ENCODE data around the gene TADA1.
A peak's percentile ranks its signal among the peaks of the same experiment; 100 is the strongest.
"Not testable (repeated sequence)": the region's sequence is repeated elsewhere in the genome, so short reads cannot be mapped to it uniquely, and the experiment has no call there.

TADA1 gene

DNA sequence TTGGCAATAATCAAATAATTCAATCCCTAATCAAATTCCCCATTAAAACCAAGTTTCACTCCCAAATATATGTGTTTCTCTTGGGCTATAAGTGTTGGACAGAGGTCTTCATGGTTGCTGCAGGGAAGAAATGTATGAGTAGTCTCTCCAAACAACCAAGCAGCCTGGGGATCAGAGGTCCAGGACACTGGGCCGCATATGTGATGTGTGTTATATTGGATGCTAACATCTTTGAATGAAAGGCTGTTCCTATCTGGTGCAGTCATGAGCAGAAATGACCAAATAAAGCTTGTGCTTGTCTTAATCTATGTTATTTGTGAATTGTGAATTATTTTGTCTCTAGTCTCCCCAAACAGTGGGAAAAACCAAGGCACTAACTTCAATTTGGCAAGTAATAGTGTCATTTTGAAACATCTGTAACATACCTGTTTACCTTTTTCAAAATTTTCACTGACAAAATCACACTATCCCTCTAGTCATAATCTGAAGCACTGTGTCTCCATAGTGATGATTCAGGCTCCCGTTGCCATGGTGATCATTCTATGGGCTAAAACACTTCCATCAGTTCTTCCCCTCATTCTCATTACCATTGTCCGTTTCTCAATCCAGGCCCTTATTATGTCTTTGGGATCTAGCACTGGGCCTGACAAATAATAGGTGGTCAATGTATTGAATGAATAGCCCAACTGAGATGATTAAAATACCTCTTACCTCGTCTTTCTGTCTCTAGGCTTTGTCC lies 12.5 kb upstream of the TADA1 start:
- no peak for DNase-seq

DNA sequence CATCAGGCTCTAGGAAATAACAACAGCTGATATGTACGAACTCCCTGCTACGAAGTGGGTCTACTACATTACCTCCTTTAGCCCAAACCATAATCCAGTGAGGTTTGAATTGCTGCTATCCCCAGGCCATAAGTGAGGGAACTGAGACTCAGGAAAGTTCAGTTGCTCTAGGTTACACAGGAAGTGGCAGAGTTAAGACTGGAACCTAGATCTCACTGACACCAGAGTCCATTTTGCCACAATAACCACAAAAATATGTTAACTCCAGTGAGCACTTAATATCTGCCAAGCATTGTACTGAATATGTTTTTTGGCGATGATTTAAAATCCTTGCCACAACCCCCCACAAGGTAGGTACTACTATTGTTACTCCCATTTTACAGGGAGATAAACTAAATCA lies 8.9 kb upstream of the TADA1 start:
- no peak for DNase-seq

DNA sequence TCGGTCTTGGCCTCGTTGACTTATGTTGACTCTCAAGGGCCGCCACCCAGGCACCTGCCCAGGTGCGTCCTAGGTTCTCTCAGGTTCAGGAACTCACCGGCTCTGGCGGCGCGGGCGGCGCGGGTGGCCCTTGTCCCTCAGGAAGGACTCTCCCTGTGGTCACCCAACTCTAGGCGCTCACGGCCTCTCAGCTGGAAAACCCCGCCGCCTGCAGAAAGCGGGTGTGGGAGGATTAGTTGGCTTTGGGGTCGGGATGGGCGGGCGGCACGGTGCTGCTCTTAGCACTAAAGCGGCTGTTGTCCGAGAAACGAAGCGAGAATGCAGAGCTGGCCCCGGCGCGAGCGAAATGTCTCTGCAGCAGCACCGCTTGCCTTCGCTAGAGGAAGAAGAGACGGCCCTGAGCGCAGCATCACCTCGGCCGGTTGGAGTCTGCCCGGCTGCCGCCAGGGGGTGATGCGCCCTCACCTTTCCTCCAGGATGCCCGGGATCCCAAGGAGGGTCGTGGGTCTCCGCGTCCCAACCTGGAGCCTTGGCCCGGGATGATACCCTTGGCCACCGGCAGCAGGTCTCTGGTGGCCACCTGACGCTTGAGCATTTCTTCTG lies 8.1 kb upstream of the TADA1 start:
- DNase-seq, result no peak

DNA sequence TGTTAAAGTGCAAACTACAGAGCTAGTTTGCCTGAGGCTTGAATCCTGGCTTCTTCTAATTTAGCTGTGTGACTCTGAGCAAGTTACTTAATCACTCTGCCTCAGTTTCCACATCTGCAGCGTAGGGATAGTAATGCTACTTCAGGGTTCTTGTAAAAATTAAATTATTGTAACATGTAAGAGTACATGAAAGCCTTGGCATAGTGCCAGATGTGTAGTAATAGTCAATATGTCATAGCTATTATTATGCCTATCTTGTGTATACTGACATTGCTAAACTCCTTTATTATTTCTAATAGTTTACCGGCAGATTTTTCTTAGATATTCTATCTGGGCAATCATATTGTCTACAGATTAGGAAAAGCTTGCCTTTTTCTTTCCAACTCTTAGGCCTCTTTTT lies 6.8 kb upstream of the TADA1 start:
- DNase-seq, result no peak

DNA sequence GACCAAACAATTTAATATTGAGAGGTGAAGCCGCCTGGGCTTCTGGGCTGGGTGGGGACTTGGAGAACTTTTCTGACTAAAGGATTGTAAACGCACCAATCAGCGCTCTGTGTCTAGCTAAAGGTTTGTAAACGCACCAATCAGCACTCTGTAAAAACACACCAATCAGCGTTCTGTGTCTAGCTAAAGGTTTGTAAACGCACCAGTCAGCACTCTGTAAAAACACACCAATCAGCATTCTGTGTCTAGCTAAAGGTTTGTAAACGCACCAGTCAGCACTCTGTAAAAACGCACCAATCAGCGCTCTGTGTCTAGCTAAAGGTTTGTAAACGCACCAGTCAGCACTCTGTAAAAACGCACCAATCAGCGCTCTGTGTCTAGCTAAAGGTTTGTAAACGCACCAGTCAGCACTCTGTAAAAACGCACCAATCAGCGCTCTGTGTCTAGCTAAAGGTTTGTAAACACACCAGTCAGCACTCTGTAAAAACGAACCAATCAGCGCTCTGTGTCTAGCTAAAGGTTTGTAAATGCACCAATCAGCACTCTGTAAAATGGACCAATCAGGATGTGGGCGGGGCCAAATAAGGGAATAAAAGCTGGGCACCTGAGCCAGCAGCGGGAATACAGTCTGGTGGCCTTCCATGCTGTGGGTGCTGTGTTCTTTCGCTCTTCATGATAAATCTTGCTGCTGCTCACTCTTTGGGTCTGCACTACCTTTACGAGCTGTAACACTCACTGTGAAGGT lies 2.3 kb upstream of the TADA1 start:
- not testable (repeated sequence) for DNase-seq

DNA sequence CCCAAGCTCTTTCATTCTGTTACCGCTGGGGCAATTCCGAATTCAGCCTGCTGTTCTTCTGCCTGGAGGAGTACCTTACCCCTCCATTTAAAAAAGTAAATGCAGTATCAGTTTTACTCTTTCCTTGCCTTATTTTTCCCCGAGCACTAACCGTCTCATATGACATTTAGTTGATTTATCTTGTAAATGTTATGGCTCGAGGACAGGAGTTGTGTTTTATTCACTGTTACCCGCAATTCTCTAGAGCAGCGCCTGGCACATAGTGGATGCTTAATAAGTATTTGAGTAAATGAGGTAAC lies 425 bp upstream of the TADA1 start:
- DNase-seq, result no peak

DNA sequence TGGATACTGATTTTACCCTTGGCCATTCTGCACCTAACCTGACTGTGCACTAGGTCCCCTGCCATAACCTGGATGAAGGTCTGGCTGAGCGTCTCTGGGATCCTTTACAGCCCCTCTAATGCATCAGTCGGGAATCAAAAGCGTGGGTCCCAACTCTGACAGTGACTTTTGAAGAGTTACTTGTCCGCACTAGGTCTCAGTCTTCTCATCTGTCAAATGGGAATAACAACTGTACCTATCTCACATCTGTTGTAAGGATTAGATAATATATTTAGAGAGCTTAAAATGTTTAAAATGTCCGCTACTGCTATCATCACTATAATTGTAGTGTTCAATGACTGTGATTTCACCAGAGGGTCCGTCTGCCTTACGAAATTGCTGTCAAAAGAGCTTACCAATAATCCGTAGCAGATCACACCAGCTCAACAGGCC lies 746 bp downstream of the TADA1 start:
- no peak for DNase-seq

DNA sequence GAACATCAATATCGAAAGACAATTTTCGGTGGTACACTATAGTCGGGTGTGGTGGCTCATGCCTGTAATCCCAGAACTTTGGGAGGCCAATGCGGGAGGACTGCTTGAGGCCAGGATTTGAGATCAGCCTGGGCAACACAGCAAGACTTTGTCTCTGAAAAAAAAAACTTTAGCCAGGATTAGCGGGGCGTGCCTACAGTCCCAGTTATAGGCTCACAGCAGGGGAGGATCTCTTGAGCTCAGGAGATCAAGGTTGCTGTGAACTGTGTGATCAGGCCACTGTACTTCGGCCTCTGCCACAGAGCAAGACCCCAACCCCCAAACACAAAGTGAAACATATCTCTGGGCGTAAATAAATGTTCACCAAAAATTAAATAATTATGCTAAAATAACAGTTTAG lies 1.6 kb downstream of the TADA1 start:
- DNase-seq, result no peak

DNA sequence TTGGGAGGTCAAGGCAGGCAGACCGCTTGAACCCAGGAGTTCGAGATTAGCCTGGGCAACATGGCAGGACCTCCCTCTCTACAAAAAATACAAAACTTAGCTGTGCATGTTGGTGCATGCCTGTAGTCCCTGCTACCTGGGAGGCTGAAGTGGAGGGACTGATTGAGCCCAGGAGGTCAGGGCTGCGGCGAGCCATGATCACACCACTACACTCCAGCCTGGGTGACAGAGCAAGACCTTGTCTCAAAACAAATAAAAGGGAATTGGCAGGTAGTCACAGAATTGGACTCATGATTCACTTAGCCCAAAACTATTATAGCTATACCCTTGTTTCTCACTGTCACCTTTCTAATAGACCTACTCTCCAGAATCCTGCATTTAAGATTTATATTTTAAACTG lies 5.5 kb downstream of the TADA1 start:
- no peak for DNase-seq

DNA sequence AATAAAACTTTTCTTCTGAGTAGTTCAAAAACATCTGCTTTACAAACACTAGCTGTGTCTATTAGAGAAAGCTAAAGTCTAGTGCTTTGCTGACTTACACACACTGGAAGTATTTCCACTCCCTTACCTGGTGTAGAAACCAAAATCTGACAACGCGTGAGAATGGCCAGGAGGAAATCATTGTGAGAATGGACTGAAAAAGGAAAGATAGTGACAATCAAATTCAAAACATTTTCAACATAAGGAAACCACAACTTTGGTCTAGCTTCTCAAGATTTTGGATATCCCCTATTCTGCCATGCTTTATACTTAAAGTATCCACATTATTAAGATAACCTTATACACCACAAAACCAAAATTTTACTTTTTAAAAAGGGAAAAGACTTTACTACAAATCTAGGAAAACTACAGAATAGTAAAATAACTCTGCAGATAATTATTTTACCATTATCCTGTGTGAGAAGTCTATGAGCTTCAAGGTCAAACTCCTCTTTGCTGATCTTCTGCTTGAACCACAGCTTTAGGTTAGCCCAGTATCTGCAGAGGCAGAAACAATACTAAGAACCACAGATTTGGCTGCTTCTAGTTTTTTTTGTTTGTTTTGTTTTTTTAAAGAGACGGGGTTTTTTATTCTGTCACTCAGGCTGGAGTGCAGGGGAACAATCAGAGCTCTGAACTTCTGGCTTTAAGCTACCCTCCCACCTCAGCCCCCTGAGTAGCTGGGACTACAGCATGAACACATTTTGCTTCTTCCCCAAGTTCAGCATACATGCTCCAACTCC lies 6.6 kb downstream of the TADA1 start:
- DNase-seq, result no peak

DNA sequence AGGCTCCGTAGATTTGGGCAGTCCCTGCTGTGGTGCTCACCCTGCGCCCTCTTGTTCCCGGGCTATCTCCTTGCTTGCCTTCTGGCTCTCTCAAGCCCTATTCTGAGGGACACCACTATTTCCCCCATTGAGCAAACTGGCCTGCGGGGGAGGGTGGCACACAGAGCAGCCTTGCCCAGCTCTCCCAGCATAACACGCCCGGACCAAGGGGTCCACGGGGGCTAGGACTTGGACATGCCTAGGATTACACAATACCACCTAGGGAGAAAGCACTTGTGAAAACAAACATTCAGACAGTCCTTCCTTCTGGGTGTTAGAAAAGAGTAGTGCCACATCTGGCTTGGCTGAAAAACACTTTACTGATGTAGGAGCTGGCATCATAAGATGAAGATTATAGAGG lies 7.4 kb downstream of the TADA1 start:
- no peak for DNase-seq

DNA sequence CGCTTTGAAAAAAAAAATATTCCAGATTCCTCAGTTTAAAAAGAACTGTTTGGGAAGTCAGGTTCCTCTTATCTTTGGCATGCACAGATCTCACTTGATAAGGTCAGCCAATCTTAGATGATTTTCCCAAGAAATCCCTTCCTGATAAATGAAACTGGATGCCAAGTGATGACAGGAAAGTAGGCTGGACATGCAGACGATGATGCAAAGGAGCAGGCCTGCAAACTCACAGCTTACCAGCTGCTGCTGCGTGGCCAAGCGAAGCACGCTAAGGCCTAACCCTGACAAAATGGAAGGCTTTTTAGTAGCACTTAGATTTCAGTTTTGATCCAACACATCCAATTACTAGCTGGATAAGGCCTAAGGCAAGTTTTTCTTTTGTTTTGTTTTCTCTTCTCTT lies 10.1 kb downstream of the TADA1 start:
- peak; percentile 17 for DNase-seq

DNA sequence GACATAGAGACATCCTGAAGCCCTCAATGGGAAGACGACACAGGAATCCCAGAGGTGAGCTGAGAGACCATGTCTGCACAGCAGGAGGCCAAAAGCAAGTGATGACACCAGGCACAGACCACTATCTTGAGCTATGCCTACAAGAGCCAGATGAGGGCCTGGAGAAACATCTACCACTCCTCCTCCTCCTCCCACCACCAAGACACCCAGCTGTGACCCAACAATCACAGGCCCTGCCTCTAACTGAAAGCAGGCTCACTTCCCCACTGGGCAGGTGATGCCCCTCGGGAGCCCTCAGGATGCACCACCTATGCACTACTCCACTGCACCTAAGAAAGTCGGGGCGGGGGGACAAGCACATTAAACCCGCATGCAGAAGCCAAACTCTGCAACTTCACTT lies 16.5 kb downstream of the TADA1 start:
- no peak for DNase-seq

DNA sequence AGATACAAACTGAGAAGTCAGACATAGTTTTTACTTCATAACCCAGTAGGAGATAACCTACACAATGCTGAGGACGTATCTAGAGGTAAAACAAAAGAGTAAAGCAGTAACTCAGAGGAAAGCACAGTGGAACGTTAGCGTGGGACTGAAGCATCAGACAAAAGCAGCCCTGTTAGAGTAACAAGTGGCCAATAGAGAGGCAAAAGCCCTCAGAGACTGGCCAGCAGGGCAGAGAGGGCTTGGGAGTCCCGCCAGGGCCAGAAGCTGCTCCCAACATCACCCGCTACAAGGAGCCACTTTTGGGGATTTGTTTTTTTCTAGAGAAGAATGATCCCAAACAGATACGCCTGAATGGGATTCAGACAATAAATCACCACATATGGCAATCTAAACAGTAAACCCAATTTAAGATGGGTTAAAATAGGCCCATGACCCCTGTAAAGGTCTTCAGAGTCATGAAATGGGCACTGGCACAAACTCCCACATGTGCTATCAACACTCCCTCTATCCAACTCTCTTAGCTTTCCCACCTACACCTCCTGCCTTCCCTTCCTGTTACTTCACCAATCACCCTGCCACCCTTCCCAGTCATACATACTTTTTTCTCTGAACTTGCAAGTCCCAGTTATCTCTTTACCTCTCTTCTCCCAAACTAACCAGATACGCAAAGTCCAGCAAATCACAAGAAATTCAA lies 17.2 kb downstream of the TADA1 start:
- no peak for DNase-seq

DNA sequence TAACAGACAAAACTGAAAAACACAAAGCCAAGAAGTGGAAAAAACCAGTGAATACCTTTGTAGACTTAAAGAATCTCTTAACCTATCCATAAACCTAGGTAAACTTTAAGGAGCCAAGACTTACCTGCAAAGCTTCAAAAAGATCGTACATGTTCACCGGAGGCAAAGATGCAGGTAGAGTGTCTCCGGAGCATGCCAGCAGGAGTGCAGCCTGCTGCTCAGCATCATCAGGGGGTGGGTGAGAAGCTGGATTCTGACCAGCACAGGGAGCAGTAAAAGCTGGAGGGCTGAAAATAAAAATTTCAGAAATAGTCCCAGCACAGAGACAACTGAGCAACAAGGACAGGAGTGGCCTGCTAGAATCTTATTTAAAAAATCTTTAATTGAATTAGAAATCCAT lies 18.1 kb downstream of the TADA1 start:
- no peak for DNase-seq

DNA sequence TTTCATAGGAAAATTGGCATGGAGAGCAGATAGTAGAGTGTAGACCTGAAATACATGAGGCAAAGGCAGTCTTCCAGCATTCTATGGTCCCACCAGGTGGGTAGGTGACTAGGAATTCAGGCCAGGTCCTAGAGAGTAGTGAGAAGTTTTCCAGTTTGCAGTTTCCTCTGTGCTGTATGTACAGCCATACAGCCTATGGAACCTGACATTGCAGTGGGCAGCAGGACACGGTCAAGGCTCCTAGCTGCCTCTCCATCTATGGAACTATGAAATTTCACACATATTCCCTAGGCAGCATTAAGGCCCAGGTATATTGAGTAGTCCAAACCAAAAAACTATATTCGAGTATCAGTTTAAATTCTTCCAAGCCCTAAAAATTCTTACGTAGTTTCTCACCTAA lies 20.5 kb downstream of the TADA1 start:
- no peak for DNase-seq

DNA sequence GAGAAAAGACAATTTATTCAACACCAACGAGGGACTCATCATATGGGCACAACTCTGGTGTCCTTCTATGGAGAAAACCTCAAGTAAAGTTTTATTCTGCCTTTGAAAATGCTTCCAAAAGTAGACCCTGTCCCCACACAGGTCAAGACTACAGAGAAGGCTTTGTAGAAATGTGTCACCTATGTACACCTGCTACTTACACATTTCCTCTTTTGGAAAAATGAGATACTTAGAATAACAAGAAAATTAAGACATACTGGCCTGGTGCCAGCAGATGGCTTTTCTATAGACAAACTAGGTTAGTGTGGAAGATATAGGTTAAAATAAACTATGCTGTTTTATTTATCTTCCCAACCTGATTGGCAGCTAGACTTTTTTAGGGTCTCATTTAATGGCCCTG lies 23.1 kb downstream of the TADA1 start:
- DNase-seq, result no peak

DNA sequence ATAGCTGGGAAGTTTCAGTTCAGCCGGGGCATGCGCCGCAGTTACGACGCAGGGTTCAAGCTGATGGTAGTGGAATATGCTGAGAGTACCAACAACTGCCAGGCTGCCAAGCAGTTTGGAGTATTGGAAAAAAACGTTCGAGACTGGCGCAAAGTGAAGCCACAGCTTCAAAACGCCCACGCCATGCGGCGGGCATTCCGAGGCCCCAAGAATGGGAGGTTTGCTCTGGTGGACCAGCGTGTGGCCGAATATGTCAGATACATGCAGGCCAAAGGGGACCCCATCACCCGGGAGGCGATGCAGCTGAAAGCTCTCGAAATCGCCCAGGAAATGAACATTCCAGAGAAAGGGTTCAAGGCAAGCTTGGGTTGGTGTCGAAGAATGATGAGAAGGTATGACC lies 26.9 kb downstream of the TADA1 start:
- no peak for DNase-seq

DNA sequence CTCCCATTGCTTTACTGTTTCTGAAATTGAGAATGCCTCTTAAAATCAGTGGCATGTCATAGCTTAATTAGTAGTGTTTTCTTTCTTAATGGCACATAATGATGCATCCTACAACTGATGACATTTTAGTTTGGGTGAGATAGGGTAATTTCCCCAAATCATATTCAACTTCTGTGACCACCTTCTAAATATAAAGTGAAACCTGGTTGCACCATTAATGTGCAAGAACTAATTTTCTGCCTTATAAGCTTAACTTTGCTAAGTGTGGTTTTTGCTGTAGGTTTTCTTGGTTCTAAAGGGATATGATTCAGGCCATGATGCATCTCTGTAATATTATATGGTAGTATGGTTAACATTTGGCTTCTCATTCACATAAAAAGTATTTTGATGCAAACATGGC lies 27.9 kb downstream of the TADA1 start:
- no peak for DNase-seq

DNA sequence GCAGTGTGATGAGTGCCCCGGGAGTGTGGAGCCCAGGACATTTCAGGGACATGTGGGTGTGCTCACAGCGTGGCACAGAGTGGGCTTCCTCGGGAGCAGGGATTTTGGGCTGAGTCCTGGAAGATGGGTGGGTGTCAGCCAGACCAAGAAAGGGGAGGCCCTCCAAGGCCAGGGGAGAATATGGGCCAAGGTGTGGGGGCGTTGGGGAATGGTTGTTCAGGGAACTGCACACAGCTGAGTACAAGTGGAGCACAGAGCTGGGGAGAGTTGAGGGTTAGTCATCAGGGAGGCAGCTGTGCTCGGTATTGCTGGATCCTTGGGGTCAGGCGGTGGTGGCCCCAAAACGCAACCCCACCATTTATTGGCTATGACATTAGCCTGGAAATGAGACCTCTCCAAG lies 31.3 kb downstream of the TADA1 start:
- DNase-seq, result no peak

DNA sequence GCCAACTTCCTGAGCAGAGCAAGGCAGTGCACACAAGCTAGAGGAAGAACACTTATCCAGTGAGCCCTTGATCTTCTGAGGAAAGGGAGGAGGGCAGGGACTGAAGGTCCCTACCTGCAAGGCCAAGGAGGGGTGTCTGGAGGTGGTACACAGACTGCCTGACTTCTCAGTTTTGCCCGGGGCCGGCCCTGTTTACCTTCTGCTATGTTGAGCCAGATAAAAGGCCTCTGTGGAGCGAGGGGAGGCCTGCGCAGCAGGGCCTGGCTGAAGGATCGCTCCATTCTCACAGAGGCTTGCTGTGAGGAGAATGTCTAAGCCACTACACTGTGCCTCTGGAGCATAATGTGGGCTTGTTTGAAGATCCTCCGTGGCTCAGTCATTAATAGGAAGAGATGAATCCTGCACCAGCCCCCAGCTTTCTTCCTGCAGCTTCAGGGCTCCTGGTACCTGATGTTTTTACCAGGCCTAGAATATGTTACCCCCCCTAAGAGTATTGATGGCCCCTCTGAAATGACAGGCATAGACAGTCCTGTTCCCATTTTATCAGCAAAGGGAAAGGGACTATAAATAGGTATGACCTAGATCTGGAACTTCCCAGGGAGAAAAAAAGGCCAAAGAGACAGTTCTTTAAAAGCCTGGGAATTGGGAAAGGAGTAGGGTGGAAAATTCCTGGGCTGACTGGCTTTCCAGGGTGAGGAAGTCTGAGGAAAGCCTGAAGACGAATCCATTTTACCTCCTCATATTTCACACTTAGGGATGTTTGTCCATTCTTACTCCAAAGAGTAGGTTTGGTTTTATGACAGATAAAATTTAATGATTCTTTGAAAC lies 32.1 kb downstream of the TADA1 start:
- no peak for DNase-seq

DNA sequence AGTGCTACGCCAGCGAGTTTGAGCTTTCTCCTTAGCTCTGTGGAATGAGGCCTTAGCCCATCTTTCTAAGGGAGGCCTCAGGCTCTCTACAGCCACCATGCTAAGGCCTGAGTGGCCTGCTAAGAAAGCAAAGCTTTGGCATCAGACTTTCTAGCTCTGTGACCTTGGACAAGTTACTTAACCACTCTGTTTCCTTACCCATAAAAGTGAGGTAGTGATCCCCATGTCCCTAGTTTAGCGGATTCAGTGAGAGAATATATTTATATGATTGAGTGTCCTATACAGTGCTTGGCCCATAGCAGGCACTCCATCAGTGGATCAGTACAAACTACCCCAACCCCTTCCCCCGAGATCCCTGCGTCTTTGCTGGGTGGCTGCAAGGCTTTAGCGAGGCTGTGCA lies 32.7 kb downstream of the TADA1 start:
- no peak for DNase-seq
